ENCODE data around the gene RAD51B. TPM values are rescaled to one million over a fixed set of nuclear protein-coding genes. Genes with fewer than 3 reads are reported as not detected.

RAD51B gene
- polyA plus RNA-seq, 1 donor (not counting 4 experiments of a cell fraction or from before 2014, with no cell fraction given) = 13.3 TPM

DNA sequence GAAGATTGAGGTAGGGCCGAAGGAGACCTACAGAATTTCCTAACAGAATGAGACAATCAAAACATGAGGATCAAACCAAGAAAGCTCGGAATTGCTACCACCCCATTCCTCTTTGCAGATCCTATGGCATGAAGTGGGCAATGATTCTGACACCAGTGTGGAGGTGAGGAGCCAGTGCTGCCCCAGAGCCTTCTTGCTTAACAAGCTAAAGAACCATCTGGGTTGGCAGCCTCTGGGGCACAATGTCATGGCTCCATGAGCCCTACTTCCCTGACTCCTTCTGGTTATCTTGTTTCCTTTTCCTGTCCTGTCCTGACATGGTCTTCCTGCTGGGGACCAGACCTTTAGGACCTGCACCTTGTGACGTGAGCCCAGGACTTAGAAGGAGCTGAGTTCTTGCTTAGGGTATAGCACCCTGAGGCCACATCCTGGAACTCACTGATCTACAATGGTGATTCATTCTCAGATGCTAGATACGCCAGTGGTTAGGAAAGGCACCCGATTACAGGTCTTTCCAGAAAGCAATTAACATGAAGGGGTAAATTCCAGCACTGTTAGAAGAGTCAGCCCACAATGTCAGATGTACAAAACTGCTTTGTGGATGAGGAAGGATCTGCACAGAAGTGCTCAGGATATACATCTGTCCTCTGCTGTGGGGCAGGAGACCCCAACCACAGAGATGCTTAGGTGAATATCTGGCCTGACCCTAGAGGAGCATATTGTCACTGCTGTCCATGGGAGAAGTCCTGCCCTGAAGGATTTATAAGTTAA is 649.0 kb downstream of the RAD51B start:
- no peaks in the 10 kb centered on the region for H3K27me3 ChIP-seq (ENCODE audit: control insufficient read depth, extremely low read depth, insufficient read depth, low read length)
- H3K9me3 ChIP-seq (ENCODE audit: control insufficient read depth, low read depth, low read length) = no peaks in the 10 kb centered on the region
- H3K9ac ChIP-seq (ENCODE audit: control insufficient read depth, extremely low read depth, insufficient read depth, low read length) = peak overlapping the region; percentile 1
- dilution Hi-C loops (cut with MboI; ENCODE audit: extremely low pct_ligation_motif_present, low sequenced_read_pairs) = no loop called here
- peak; percentile 68 for DNase-seq (ENCODE audit: low read depth, low spot score)
- H3K27ac ChIP-seq (ENCODE audit: control insufficient read depth, insufficient read depth, low read length) = peak overlapping the region; percentile 65
- H3K4me2 ChIP-seq (ENCODE audit: control insufficient read depth, extremely low read depth, insufficient read depth, low read depth, low read length) = peak overlapping the region; percentile 45
- no peak overlapping the region for H2AFZ ChIP-seq (ENCODE audit: control insufficient read depth, low read length)
- TF ChIP-seq, protein P1, sequence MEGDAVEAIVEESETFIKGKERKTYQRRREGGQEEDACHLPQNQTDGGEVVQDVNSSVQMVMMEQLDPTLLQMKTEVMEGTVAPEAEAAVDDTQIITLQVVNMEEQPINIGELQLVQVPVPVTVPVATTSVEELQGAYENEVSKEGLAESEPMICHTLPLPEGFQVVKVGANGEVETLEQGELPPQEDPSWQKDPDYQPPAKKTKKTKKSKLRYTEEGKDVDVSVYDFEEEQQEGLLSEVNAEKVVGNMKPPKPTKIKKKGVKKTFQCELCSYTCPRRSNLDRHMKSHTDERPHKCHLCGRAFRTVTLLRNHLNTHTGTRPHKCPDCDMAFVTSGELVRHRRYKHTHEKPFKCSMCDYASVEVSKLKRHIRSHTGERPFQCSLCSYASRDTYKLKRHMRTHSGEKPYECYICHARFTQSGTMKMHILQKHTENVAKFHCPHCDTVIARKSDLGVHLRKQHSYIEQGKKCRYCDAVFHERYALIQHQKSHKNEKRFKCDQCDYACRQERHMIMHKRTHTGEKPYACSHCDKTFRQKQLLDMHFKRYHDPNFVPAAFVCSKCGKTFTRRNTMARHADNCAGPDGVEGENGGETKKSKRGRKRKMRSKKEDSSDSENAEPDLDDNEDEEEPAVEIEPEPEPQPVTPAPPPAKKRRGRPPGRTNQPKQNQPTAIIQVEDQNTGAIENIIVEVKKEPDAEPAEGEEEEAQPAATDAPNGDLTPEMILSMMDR (optimal IDR thresholded peaks at IDR 0.05 in 1 of 3, IDR thresholded peaks at IDR 0.05 in 1 of 3, conservative IDR thresholded peaks at IDR 0.05 in 1 of 3; ENCODE audit: extremely low read depth in 1 of 3, insufficient read depth in 2 of 3, low read length in 3 of 3) = peak in 1 of 3 experiments; percentile 8
- no peak for TF ChIP-seq EZH2 (IDR thresholded peaks at IDR 0.05; ENCODE audit: low read length)
- H3K79me2 ChIP-seq (ENCODE audit: control insufficient read depth, insufficient read depth, low read length) = no peaks in the 10 kb centered on the region
- no peaks in the 10 kb centered on the region for H4K20me1 ChIP-seq (ENCODE audit: control insufficient read depth, extremely low read depth, insufficient read depth, low read length)
- H3K36me3 ChIP-seq (ENCODE audit: control insufficient read depth in 2 of 2, extremely low read depth in 1 of 2, insufficient read depth in 2 of 2, low read length in 2 of 2) = no peaks in the 10 kb centered on the region
- H3K4me1 ChIP-seq (ENCODE audit: control insufficient read depth, extremely low read depth, insufficient read depth, low read length) = peaks cover 58% of the 10 kb centered on the region
- peak; percentile 93 for FAIRE-seq
- no peak overlapping the region for H3K4me3 ChIP-seq (ENCODE audit: control insufficient read depth in 2 of 3, extremely low read depth in 1 of 3, insufficient read depth in 2 of 3, low read depth in 1 of 3, low read length in 3 of 3)
- H3K9me1 ChIP-seq (ENCODE audit: control insufficient read depth, extremely low read depth, insufficient read depth, low read length) = no peaks in the 10 kb centered on the region

GRCh38 chr14:68469208-68469713 is 649.7 kb downstream of the RAD51B start:
- Histone ChIP-seq H3K9me3 (ENCODE audit: control insufficient read depth, low read depth, low read length) (no peaks in the 10 kb centered on the region), H4K20me1 (ENCODE audit: control insufficient read depth, extremely low read depth, insufficient read depth, low read length) (no peaks in the 10 kb centered on the region), H3K27ac (ENCODE audit: control insufficient read depth, insufficient read depth, low read length) (peak overlapping the region; percentile 65), H3K4me2 (ENCODE audit: control insufficient read depth, extremely low read depth, insufficient read depth, low read depth, low read length) (peak overlapping the region; percentile 45), H3K27me3 (ENCODE audit: control insufficient read depth, extremely low read depth, insufficient read depth, low read length) (no peaks in the 10 kb centered on the region), H3K4me3 (ENCODE audit: control insufficient read depth in 2 of 3, extremely low read depth in 1 of 3, insufficient read depth in 2 of 3, low read depth in 1 of 3, low read length in 3 of 3) (no peak overlapping the region), H2AFZ (ENCODE audit: control insufficient read depth, low read length) (no peak overlapping the region), H3K36me3 (ENCODE audit: control insufficient read depth in 2 of 2, extremely low read depth in 1 of 2, insufficient read depth in 2 of 2, low read length in 2 of 2) (no peaks in the 10 kb centered on the region), H3K4me1 (ENCODE audit: control insufficient read depth, extremely low read depth, insufficient read depth, low read length) (peaks cover 51% of the 10 kb centered on the region), H3K9me1 (ENCODE audit: control insufficient read depth, extremely low read depth, insufficient read depth, low read length) (no peaks in the 10 kb centered on the region), H3K79me2 (ENCODE audit: control insufficient read depth, insufficient read depth, low read length) (no peaks in the 10 kb centered on the region), H3K9ac (ENCODE audit: control insufficient read depth, extremely low read depth, insufficient read depth, low read length) (no peak overlapping the region)
- dilution Hi-C loops (cut with MboI; ENCODE audit: extremely low pct_ligation_motif_present, low sequenced_read_pairs) = no loop called here
- DNase-seq (ENCODE audit: low read depth, low spot score) = no peak
- no peak for FAIRE-seq
- TF ChIP-seq, protein P1 (optimal IDR thresholded peaks at IDR 0.05 in 1 of 3, IDR thresholded peaks at IDR 0.05 in 1 of 3, conservative IDR thresholded peaks at IDR 0.05 in 1 of 3; ENCODE audit: extremely low read depth in 1 of 3, insufficient read depth in 2 of 3, low read length in 3 of 3) = no peak
- no peak for TF ChIP-seq EZH2 (IDR thresholded peaks at IDR 0.05; ENCODE audit: low read length)

All from keratinocyte (primary cell).